Endothelial cell of umbilical vein (primary cell): Measurements from ENCODE around the gene LIMK2. TPM values are rescaled to one million over a fixed set of nuclear protein-coding genes. Genes with fewer than 3 reads are reported as not detected.

Source experiments
- BruUV-seq: library from RNA; stranded (reverse); fragments of 400-500 nt; replicated peaks from 2 replicates; lab custom pipeline; 2021; lab: Mats Ljungman, UMichigan
- CTCF ChIA-PET: fragments of 300-600, 350-600 bp; sonication (Branson Sonifier 250); formaldehyde crosslinking; loops from one replicate; lab custom pipeline; 2021; ENCODE audit warnings: antibody characterized with exemption, inconsistent platforms; lab: Charles Lee
- POLR2A ChIA-PET: fragments of 300-600, 350-600 bp; sonication (Branson Sonifier 250); formaldehyde crosslinking; loops from one replicate; lab custom pipeline; 2021; ENCODE audit warnings: antibody characterized with exemption, inconsistent platforms; lab: Charles Lee
- DNase-seq: peaks from one replicate; pipeline ENCODE4 v3.0.0-alpha.2; 2011; ENCODE audit warnings: low read depth, low spot score
- FAIRE-seq: peaks from 2 replicates; lab custom pipeline; 2011; peaks lifted over from hg19 to GRCh38; lab: Jason Lieb, UNC
- H2AFZ ChIP-seq: 2 replicates; pipeline ENCODE4 v1.6.0; 2012; ENCODE audit warnings: low read depth, low read length, control low read depth, inconsistent platforms
- H3K27ac ChIP-seq: 2 replicates; pipeline ENCODE4 v1.5.1; 2011; ENCODE audit warnings: low read depth, mild to moderate bottlenecking, control low read depth, low read length, moderate library complexity; ENCODE audit not compliant: insufficient read depth
- H3K27me3 ChIP-seq, 2 experiments: 2 replicates each; pipeline versions ENCODE4 v1.6.0 to v1.6.1; 2011; ENCODE audit warnings: low read length in 2 of 2, mixed read lengths in 1 of 2; ENCODE audit not compliant: control insufficient read depth in 2 of 2, insufficient read depth in 2 of 2
- H3K36me3 ChIP-seq, 2 experiments: 2 replicates in 1 of 2; 3 replicates in 1 of 2; pipeline ENCODE4 v1.5.1; 2011; ENCODE audit warnings: low read length in 2 of 2, mild to moderate bottlenecking in 1 of 2, moderate library complexity in 1 of 2; ENCODE audit not compliant: control insufficient read depth in 2 of 2, insufficient read depth in 2 of 2; ENCODE audit errors: extremely low read depth in 1 of 2
- H3K4me1 ChIP-seq: 3 replicates; pipeline ENCODE4 v1.5.1; 2011; ENCODE audit warnings: mild to moderate bottlenecking, low read length; ENCODE audit not compliant: control insufficient read depth, insufficient read depth; ENCODE audit errors: extremely low read depth
- H3K4me2 ChIP-seq: 2 replicates; pipeline ENCODE4 v1.6.1; 2011; ENCODE audit warnings: low read length, control low read depth, mixed read lengths; ENCODE audit not compliant: insufficient read depth
- H3K4me3 ChIP-seq, 3 experiments: fragments of 200-600 bp in 1 of 3; sonication (generic), shearing (Covaris generic) in 1 of 3; replicated peaks in 1 of 3; 2 replicates each; pipeline ENCODE4 v1.5.1; 2011 to 2016; ENCODE audit warnings: control low read depth in 3 of 3, low read length in 3 of 3, mild to moderate bottlenecking in 2 of 3, inconsistent platforms in 1 of 3, low read depth in 1 of 3, moderate library complexity in 1 of 3; ENCODE audit not compliant: insufficient read depth in 1 of 3
- H3K79me2 ChIP-seq: 2 replicates; pipeline ENCODE4 v1.6.0; 2012; ENCODE audit warnings: low read length, inconsistent platforms; ENCODE audit not compliant: control insufficient read depth, insufficient read depth
- H3K9ac ChIP-seq: replicated peaks from 2 replicates; pipeline ENCODE3; 2011; ENCODE audit warnings: low read length, control low read depth; ENCODE audit not compliant: insufficient read depth; ENCODE audit errors: extremely low read depth
- H3K9me1 ChIP-seq: replicated peaks from 3 replicates; pipeline ENCODE4 v1.6.0; 2011; ENCODE audit warnings: mild to moderate bottlenecking, low read length; ENCODE audit not compliant: control insufficient read depth, insufficient read depth; ENCODE audit errors: extremely low read depth
- H3K9me3 ChIP-seq: replicated peaks from 2 replicates; pipeline ENCODE4 v1.5.1; 2012; ENCODE audit warnings: low read length, inconsistent platforms; ENCODE audit not compliant: control insufficient read depth, insufficient read depth
- H4K20me1 ChIP-seq: replicated peaks from 2 replicates; pipeline ENCODE3; 2011; ENCODE audit warnings: mild to moderate bottlenecking, low read length; ENCODE audit not compliant: control insufficient read depth, insufficient read depth; ENCODE audit errors: extremely low read depth
- CTCF ChIP-seq, 2 donors: IDR thresholded peaks; 1 replicate in 1 of 2; 2 replicates in 1 of 2; pipeline ENCODE4 v1.5.1; 2011; ENCODE audit warnings: low read length in 2 of 2, mild to moderate bottlenecking in 2 of 2, moderate library complexity in 2 of 2, control low read depth in 1 of 2, inconsistent platforms in 1 of 2, low read depth in 1 of 2; ENCODE audit not compliant: insufficient read depth in 1 of 2; ENCODE audit errors: extremely low read depth in 1 of 2
- EZH2 ChIP-seq: IDR thresholded peaks from 2 replicates; pipeline ENCODE4 v1.6.1; 2012; ENCODE audit warnings: borderline replicate concordance, low read depth, mild to moderate bottlenecking, moderate library complexity, low read length, inconsistent platforms; ENCODE audit not compliant: severe bottlenecking
- FOS ChIP-seq: IDR thresholded peaks from 2 replicates; pipeline ENCODE4 v1.6.1; 2011; ENCODE audit warnings: mild to moderate bottlenecking, low read length, moderate library complexity, borderline replicate concordance; ENCODE audit not compliant: insufficient read depth
- GATA2 ChIP-seq: IDR thresholded peaks from 2 replicates; pipeline ENCODE4 v1.7.0; 2011; ENCODE audit warnings: low read depth, mild to moderate bottlenecking, moderate library complexity, mixed read lengths, low read length; ENCODE audit not compliant: insufficient read length, insufficient read depth
- JUN ChIP-seq: IDR thresholded peaks from 2 replicates; pipeline ENCODE4 v1.6.1; 2011; ENCODE audit warnings: borderline replicate concordance, low read depth; ENCODE audit not compliant: insufficient read length, insufficient read depth
- MAX ChIP-seq: IDR thresholded peaks from 2 replicates; pipeline ENCODE4 v1.6.1; 2011; ENCODE audit not compliant: insufficient read depth, insufficient read length
- MYC ChIP-seq: IDR thresholded peaks from one replicate; pipeline ENCODE4 v1.6.1; 2011; ENCODE audit warnings: mild to moderate bottlenecking, low read depth, low read length
- POLR2A ChIP-seq: IDR thresholded peaks from 2 replicates; pipeline ENCODE4 v1.6.1; 2012; ENCODE audit warnings: low read depth, mild to moderate bottlenecking, control low read depth, low read length
- POLR2AphosphoS5 ChIP-seq: IDR thresholded peaks from 2 replicates; pipeline ENCODE4 v1.6.1; 2012; ENCODE audit warnings: low read depth, mild to moderate bottlenecking, control low read depth, low read length, moderate library complexity; ENCODE audit not compliant: insufficient read depth
- dilution Hi-C: fragments of 300-500 bp; cut with MboI; formaldehyde crosslinking; loops from one replicate; pipeline ENCODE4 v1.15.0; 2019; ENCODE audit warnings: low sequenced_read_pairs; ENCODE audit not compliant: extremely low pct_ligation_motif_present
- intact Hi-C: fragments of 100-400 bp; cut with micrococcal nuclease; formaldehyde crosslinking; loops from one replicate; pipeline ENCODE4 v1.10.0; 2022
- polyA plus RNA-seq, 4 experiments: library from polyadenylated mRNA; depleted of rRNA in 3 of 4; stranded (reverse) in 3 of 4; unstranded in 1 of 4; fragments of >200 nt; gene quantifications; 2 replicates each; pipeline versions ENCODE4 v1.2.1 to v1.2.3, GENCODE V29; 2011 to 2012; ENCODE audit warnings: missing spikeins in 1 of 4
- total RNA-seq: library from RNA; stranded (reverse); gene quantifications from 2 replicates; pipeline ENCODE4 v1.2.3, GENCODE V29; 2021

The LIMK2 gene
- total and polyA plus RNA-seq, 2 donors (not counting 3 experiments of a cell fraction or from before 2014, with no cell fraction given), result 23.2 to 76.7 TPM

GRCh38 chr22:31184015-31184414, 28.1 kb upstream of the LIMK2 start:
- DNase-seq (no peak), FAIRE-seq (no peak)
- ChIA-PET CTCF (no interaction called here), POLR2A (no interaction called here)
- peaks cover 0 to 5% of the 10 kb centered on the region in 2 experiments for H3K36me3 ChIP-seq
- no peak overlapping the region for H3K9ac ChIP-seq
- H3K27ac ChIP-seq, result no peak overlapping the region
- H3K27me3 ChIP-seq, result no peaks in the 10 kb centered on the region
- H3K79me2 ChIP-seq, result peaks cover 7% of the 10 kb centered on the region
- H3K4me1 ChIP-seq, result no peaks in the 10 kb centered on the region
- no peaks in the 10 kb centered on the region for H4K20me1 ChIP-seq
- H3K9me3 ChIP-seq, result no peaks in the 10 kb centered on the region
- intact Hi-C loops, result no loop called here
- H3K4me2 ChIP-seq, result no peak overlapping the region
- no TSS peak for BruUV-seq
- H3K9me1 ChIP-seq, result no peaks in the 10 kb centered on the region
- dilution Hi-C loops, result no loop called here
- no peak for TF ChIP-seq POLR2AphosphoS5
- TF ChIP-seq GATA2, result no peak
- no peak for TF ChIP-seq EZH2
- no peak for TF ChIP-seq CTCF (IDR thresholded peaks at IDR 0.05; ENCODE audit: extremely low read depth in 1 of 2, insufficient read depth in 1 of 2, low read depth in 1 of 2, low read length in 2 of 2)
- TF ChIP-seq JUN, result no peak
- TF ChIP-seq MAX, result no peak
- TF ChIP-seq FOS, result no peak
- TF ChIP-seq POLR2A, result no peak
- TF ChIP-seq MYC, result no peak
- no peak overlapping the region for H2AFZ ChIP-seq
- H3K4me3 ChIP-seq, result no peak overlapping the region
